Esophagus (tissue), 2 donors: ENCODE data around the gene GLS2. TPM values are rescaled to one million over a fixed set of nuclear protein-coding genes. Genes with fewer than 3 reads are reported as not detected.
"Not testable (repeated sequence)": the region's sequence is repeated elsewhere in the genome, so short reads cannot be mapped to it uniquely, and the experiment has no call there.

Source experiments
- H3K27ac ChIP-seq, 2 donors: one replicate each; pipeline ENCODE4 v1.5.1; 2013; ENCODE audit warnings: low read depth in 2 of 2, mild to moderate bottlenecking in 2 of 2, inconsistent platforms in 1 of 2, low read length in 1 of 2, moderate library complexity in 1 of 2
- H3K27me3 ChIP-seq, 2 donors: one replicate each; pipeline ENCODE4 v1.6.1; 2013; ENCODE audit warnings: low read length in 2 of 2, control low read depth in 1 of 2, mild to moderate bottlenecking in 1 of 2; ENCODE audit not compliant: insufficient read depth in 2 of 2, control insufficient read depth in 1 of 2
- H3K36me3 ChIP-seq, 2 donors: one replicate each; pipeline ENCODE4 v1.6.1; 2013; ENCODE audit warnings: low read length in 1 of 2; ENCODE audit not compliant: control insufficient read depth in 2 of 2, insufficient read depth in 2 of 2
- H3K4me1 ChIP-seq, 2 donors: one replicate each; pipeline ENCODE4 v1.6.1; 2013; ENCODE audit warnings: low read length in 1 of 2; ENCODE audit not compliant: control insufficient read depth in 2 of 2, insufficient read depth in 2 of 2
- H3K4me3 ChIP-seq, 2 donors: one replicate each; pipeline ENCODE4 v1.5.1; 2013; ENCODE audit warnings: low read length in 2 of 2, mild to moderate bottlenecking in 2 of 2, low read depth in 1 of 2, moderate library complexity in 1 of 2
- H3K9me3 ChIP-seq, 2 donors: one replicate each; pipeline ENCODE4 v1.6.1; 2013; ENCODE audit warnings: mild to moderate bottlenecking in 2 of 2, low read depth in 1 of 2, low read length in 1 of 2, moderate library complexity in 1 of 2; ENCODE audit not compliant: control insufficient read depth in 2 of 2, insufficient read depth in 1 of 2
- WGBS, 2 donors: extraction: QIAGEN DNeasy Blood & Tissue Kit; methylation state at CpG; one replicate each; pipeline ENCODE4 v1.1.7; 2013; 5-methylcytosine and 5-hydroxymethylcytosine counted together
- polyA plus RNA-seq, 2 donors: library from polyadenylated mRNA; stranded (reverse); fragments of 200-250 nt; gene quantifications; one replicate each; pipeline ENCODE4 v1.2.3, GENCODE V29; 2013
- donor health status: healthy with polysubstance abuse.
- donor health status: Bipolar disorder and iron deficiency.

The GLS2 gene
- polyA plus RNA-seq, 2 donors: 3.6 to 4.2 TPM

DNA sequence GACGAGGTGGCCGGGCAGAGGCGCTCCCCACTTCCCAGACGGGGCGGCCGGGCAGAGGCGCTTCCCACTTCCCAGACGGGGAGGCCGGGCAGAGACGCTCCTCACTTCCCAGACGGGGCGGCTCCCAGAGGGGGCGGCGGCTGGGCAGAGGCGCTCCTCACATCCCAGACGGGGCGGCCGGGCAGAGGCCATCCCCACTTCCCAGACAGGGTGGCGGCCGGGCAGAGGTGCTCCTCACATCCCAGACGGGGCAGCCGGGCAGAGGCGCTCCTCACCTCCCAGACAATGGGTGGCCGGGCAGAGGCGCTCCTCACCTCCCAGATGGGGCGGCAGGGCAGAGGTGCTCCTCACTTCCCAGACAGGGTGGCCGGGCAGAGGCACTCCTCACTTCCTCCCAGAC lies 6.5 kb upstream of the GLS2 start:
- H3K4me3 ChIP-seq, H3K4me1 ChIP-seq, H3K9me3 ChIP-seq, H3K36me3 ChIP-seq, H3K27ac ChIP-seq, H3K27me3 ChIP-seq: not testable (repeated sequence)
- whole genome bisulfite sequencing, 2 donors: 96% methylated on average over 27 of the region's 27 CpGs

DNA sequence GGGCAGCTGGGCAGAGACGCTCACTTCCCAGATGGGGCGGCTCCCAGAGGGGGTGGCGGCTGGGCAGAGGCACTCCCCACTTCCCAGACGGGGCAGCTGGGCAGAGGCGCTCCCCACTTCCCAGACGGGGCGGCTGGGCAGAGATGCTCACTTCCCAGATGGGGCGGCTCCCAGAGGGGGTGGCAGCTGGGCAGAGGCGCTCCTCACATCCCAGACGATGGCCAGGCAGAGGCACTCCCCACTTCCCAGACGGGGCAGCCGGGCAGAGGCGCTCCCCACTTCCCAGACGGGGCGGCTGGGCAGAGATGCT lies 6.1 kb upstream of the GLS2 start:
- H3K27me3 ChIP-seq, H3K9me3 ChIP-seq, H3K4me3 ChIP-seq, H3K27ac ChIP-seq, H3K36me3 ChIP-seq, H3K4me1 ChIP-seq: not testable (repeated sequence)
- WGBS, 2 donors: 92 to 93% methylated on average over 9 to 15 of the region's 15 CpGs

DNA sequence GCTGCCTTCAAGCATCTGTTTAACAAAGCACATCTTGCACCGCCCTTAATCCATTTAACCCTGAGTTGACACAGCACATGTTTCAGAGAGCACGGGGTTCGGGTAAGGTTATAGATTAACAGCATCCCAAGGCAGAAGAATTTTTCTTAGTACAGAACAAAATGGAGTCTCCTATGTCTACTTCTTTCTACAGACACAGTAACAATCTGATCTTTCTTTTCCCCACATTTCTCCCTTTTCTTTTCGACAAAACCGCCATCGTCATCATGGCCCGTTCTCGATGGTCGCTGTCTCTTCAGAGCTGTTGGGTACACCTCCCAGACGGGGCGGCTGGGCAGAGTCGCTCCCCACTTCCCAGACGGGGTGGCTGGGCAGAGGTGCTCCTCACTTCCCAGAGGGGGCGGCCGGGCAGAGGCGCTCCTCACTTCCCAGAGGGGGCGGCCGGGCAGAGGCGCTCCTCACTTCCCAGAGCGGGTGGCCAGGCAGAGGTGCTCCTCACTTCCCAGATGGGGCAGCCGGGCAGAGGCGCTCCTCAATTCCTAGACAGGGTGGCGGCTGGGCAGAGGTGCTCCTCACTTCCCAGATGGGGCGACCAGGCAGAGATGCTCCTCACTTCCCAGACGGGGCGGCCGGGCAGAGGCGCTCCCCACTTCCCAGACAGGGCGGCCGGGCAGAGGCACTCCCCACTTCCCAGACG lies 5.6 kb upstream of the GLS2 start:
- H3K27me3 ChIP-seq, H3K9me3 ChIP-seq, H3K36me3 ChIP-seq, H3K27ac ChIP-seq, H3K4me3 ChIP-seq, H3K4me1 ChIP-seq: not testable (repeated sequence)
- 89 to 90% methylated on average over 20 to 31 of the region's 31 CpGs for WGBS, 2 donors

DNA sequence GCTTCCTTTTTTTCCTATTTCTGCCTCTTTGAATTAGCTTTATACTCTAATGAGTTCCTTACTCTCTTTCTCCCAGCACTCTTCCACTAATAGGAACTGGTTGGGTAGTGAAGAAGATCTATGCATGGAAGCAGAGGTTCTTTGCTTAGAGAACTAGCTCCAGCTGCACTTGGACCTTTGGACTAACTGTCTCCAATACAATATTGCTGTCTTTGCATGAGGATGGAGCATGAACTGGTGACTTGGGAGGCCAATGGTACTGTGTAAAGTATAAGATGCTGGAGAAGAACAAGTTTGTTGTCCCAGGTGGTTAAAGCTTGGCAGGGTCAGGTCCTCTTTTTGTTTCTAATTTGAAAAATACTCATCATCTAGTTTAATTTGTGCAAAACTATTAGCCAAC lies 2.4 kb upstream of the GLS2 start:
- Histone ChIP-seq H3K36me3 (no peaks in the 10 kb centered on the region), H3K9me3 (no peaks in the 10 kb centered on the region), H3K4me3 (no peak overlapping the region), H3K4me1 (peaks cover 0 to 12% of the 10 kb centered on the region in 2 donors), H3K27ac (no peak overlapping the region), H3K27me3 (no peaks in the 10 kb centered on the region)

DNA sequence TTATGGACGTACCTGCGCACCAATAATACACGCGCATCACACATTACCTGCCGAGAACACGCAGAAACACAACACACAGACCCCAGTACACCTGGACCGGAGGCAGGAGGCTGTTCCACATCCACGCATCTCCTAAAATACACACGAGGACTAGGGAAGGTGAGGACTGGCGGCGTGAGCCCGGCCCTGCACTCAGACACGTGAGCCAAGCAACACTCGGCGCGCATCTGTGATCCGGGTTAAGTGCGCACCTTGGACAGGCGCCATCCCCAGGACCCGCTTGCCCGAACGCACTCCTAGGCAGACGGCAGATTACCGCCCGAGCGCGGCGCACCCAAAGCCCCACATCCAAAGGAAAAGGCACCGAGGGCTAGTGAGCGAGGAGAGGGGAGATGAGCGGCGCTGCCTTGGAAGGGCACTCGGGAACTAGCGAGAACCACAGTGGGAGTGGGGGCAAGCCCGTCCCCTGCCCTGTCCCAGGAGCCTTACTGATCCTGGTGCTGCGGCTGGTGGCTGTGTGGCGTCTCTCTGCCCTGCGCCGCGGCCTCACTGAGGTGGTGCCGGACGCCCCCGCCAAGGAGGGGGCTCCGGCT lies 417 bp downstream of the GLS2 start:
- H3K9me3 ChIP-seq: no peaks in the 10 kb centered on the region
- no peaks in the 10 kb centered on the region for H3K27me3 ChIP-seq
- peaks cover 0 to 12% of the 10 kb centered on the region in 2 donors for H3K4me1 ChIP-seq
- 6 to 8% methylated on average over 38 to 44 of the region's 44 CpGs for WGBS, 2 donors
- no peak overlapping the region for H3K27ac ChIP-seq
- no peaks in the 10 kb centered on the region for H3K36me3 ChIP-seq
- peak overlapping the region; percentile 42 to 56 for H3K4me3 ChIP-seq

DNA sequence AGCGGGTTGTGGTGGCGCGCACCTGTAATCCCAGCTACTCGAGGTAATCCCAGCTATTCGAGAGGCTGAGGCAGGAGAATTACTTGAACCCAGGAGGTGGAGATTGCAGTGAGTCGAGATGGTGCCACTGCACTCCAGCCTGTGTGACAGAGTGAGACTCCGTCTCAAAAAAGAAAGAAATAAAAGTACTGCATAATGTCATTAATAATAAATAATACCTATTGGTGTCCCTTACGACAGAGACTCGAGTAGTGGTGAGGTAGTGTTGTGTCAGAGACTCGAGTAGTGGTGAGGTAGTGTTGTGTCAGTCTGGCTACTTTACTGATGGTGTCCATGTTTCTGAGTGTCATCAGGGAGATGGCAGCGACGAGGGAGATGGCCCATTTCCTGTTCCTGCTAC lies 1.3 kb downstream of the GLS2 start:
- Histone ChIP-seq H3K4me3 (no peak overlapping the region), H3K27ac (no peak overlapping the region), H3K27me3 (no peaks in the 10 kb centered on the region), H3K4me1 (peaks cover 0 to 12% of the 10 kb centered on the region in 2 donors), H3K36me3 (no peaks in the 10 kb centered on the region), H3K9me3 (no peaks in the 10 kb centered on the region)
- WGBS, 2 donors: 85 to 88% methylated on average over 12 of the region's 12 CpGs

DNA sequence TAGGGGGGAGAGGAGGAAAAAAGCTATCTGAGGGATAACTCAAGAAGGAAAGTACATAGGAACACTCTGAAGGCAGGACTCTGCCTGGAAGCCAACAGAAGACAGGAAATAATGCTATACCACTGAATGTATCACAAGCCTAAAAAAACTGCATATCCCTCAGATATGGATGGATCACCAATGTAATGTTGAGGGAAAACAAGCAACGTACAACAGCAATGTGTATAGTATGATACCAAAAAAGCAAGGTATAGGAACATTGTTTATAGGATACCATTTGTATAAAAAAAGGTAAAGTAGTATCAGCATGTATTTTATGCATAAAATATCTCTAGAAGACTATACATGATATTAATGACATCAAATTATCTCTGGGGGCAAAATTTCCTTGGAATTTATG lies 3.4 kb downstream of the GLS2 start:
- H3K36me3 ChIP-seq: no peaks in the 10 kb centered on the region
- H3K27ac ChIP-seq: no peak overlapping the region
- H3K4me1 ChIP-seq: peaks cover 0 to 13% of the 10 kb centered on the region in 2 donors
- H3K4me3 ChIP-seq: no peak overlapping the region
- no peaks in the 10 kb centered on the region for H3K9me3 ChIP-seq
- H3K27me3 ChIP-seq: no peaks in the 10 kb centered on the region
- WGBS, 2 donors: 81 to 85% methylated on average over 1 of the region's 1 CpG

DNA sequence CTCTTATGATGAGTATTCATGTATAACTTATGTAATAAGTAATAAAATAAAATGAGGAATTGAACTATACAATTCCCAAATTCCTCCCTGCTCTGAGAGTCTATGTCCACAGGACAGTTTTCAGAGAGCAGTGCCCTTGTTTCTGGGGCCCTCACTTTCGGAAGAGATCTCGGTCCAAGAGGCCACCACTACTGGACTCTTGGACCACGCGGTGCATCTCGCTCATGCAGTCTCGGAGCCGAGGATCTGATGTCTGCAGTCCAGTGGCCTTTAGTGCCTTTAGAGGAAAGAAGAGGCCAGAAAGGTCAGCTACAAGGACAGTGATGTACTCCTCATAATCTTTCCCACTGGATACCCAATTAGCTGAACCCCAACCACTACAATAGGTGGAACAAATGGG lies 8.3 kb downstream of the GLS2 start:
- 94 to 95% methylated on average over 7 of the region's 7 CpGs for WGBS, 2 donors
- H3K27me3 ChIP-seq: no peaks in the 10 kb centered on the region
- peaks cover 0 to 4% of the 10 kb centered on the region in 2 donors for H3K4me1 ChIP-seq
- peaks cover under 1 to 3% of the 10 kb centered on the region in 2 donors for H3K36me3 ChIP-seq
- H3K4me3 ChIP-seq: no peak overlapping the region
- H3K27ac ChIP-seq: no peak overlapping the region
- no peaks in the 10 kb centered on the region for H3K9me3 ChIP-seq

DNA sequence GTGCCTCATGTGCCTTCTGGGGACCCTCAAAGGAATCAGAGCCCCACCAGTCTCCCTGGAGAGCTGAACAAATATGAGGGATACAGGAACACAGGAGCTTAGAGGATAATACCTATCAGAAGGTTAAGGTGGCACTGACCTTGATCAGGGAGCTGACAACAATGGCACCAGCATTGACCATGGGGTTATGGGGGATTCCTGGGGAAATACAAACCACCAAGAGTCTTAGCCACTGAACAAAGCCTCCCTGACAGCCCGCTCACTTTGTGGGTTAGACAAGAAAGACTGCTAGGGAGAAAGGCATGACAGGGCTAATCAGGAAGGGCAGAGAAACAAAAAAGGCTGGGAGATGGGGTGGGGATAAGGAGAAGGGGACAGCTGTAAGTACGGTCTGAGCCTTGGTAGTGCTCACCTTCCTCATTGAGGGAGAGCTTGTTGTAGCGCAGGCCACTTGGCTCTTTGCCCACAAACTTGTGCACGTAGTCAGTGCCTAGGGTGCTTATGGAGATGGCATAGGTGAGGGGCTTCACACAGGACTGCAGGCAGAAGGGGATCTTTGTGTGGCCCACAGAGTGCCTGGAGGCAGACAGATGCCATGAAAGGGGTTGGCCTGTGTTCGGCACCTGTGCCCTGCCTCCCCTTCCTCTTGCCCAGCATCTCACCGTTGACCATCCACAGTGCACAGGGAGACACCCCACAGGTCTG lies 10.3 kb downstream of the GLS2 start:
- H3K4me3 ChIP-seq: no peak overlapping the region
- 83 to 87% methylated on average over 6 of the region's 6 CpGs for WGBS, 2 donors
- peaks cover 4% of the 10 kb centered on the region in 2 donors for H3K36me3 ChIP-seq
- no peaks in the 10 kb centered on the region for H3K27me3 ChIP-seq
- no peak overlapping the region for H3K27ac ChIP-seq
- H3K9me3 ChIP-seq: no peaks in the 10 kb centered on the region
- peaks cover 0 to 4% of the 10 kb centered on the region in 2 donors for H3K4me1 ChIP-seq

DNA sequence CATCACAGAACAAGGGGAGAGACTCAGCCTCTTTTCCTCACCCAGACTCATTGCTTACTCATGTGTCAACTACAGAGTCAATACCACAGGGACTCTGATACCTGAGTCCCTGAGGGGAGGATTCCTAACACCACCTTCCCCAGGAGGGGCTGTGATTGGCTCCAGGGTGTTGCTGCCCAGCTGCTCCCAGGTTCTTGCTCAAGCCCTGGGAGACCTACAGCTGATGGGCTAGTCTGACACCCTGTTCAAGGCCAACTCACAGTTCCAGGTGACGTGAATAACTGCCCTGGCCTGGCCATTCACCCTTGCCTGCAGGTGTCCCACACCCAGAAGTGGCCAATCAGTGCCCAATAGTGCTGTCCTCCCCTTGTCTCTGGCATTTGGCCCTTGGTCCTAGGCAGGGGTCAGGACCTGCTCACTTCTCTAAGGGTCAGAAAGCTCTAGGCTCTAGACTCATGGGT lies 11.0 kb downstream of the GLS2 start:
- no peaks in the 10 kb centered on the region for H3K9me3 ChIP-seq
- no peaks in the 10 kb centered on the region for H3K27me3 ChIP-seq
- H3K4me1 ChIP-seq: peaks cover 0 to 4% of the 10 kb centered on the region in 2 donors
- H3K36me3 ChIP-seq: peaks cover 4% of the 10 kb centered on the region in 2 donors
- H3K4me3 ChIP-seq: no peak overlapping the region
- WGBS, 2 donors: 79 to 85% methylated on average over 1 of the region's 1 CpG
- H3K27ac ChIP-seq: no peak overlapping the region
